Thymus (tissue), 11 donors: ENCODE data around the gene B4GALNT3. TPM values are rescaled to one million over a fixed set of nuclear protein-coding genes. Genes with fewer than 3 reads are reported as not detected.

ENCODE experiments used
- DNase-seq, 9 donors: peaks; one replicate each; pipeline ENCODE4 v3.0.0-alpha.2; 2013; ENCODE audit warnings: low spot score in 9 of 9, low read depth in 6 of 9, missing footprints in 1 of 9
- H3K27ac ChIP-seq, 2 donors: one replicate each; pipeline ENCODE4 v1.5.1; 2013; ENCODE audit warnings: control low read depth in 1 of 2, low read depth in 1 of 2, low read length in 1 of 2, mild to moderate bottlenecking in 1 of 2, moderate library complexity in 1 of 2
- H3K27me3 ChIP-seq, 2 donors: one replicate each; pipeline ENCODE4 v1.5.1; 2013; ENCODE audit warnings: low read length in 1 of 2; ENCODE audit not compliant: control insufficient read depth in 2 of 2, insufficient read depth in 1 of 2
- H3K36me3 ChIP-seq, 2 donors: one replicate each; pipeline ENCODE4 v1.5.1; 2013; ENCODE audit warnings: low read length in 1 of 2, mild to moderate bottlenecking in 1 of 2, moderate library complexity in 1 of 2; ENCODE audit not compliant: control insufficient read depth in 2 of 2, insufficient read depth in 2 of 2
- H3K4me1 ChIP-seq, 2 donors: one replicate each; pipeline ENCODE4 v1.5.1; 2013; ENCODE audit warnings: low read length in 2 of 2; ENCODE audit not compliant: control insufficient read depth in 2 of 2, insufficient read depth in 2 of 2
- H3K4me3 ChIP-seq, 2 donors: one replicate each; pipeline ENCODE4 v1.5.1; 2013; ENCODE audit warnings: low read length in 2 of 2, control low read depth in 1 of 2, mild to moderate bottlenecking in 1 of 2
- H3K9me3 ChIP-seq, 2 donors: one replicate each; pipeline ENCODE4 v1.5.1; 2013; ENCODE audit warnings: low read length in 1 of 2, mild to moderate bottlenecking in 1 of 2; ENCODE audit not compliant: control insufficient read depth in 2 of 2, insufficient read depth in 1 of 2
- WGBS: extraction: QIAGEN DNeasy Blood & Tissue Kit; methylation state at CpG from one replicate; pipeline ENCODE4 v1.1.7; 2013; 5-methylcytosine and 5-hydroxymethylcytosine counted together
- polyA plus RNA-seq: library from polyadenylated mRNA; stranded (reverse); fragments of 200-250 nt; gene quantifications from one replicate; pipeline ENCODE4 v1.2.3, GENCODE V29; 2013
- total RNA-seq: library from RNA; stranded (reverse); fragments of 120-200 nt; gene quantifications from one replicate; pipeline ENCODE4 v1.2.4, GENCODE V29; 2013
- donor health status: healthy.

The B4GALNT3 gene
- total and polyA plus RNA-seq, 2 donors, result 3.1 to 6.3 TPM

- Histone ChIP-seq H3K27ac (peak overlapping the region in 1 of 2 donors; percentile 21), H3K36me3 (no peaks in the 10 kb centered on the region), H3K9me3 (peaks cover 0 to 3% of the 10 kb centered on the region in 2 donors), H3K4me1 (peaks cover 9 to 17% of the 10 kb centered on the region in 2 donors), H3K4me3 (no peak overlapping the region), H3K27me3 (peaks cover 0 to 39% of the 10 kb centered on the region in 2 donors)
- peak in 2 of 9 donors; percentile 49 to 78 for DNase-seq
- 30% methylated on average over 10 of the region's 10 CpGs for WGBS
Measured at GRCh38 chr12:538731-539539, 79.2 kb downstream of the B4GALNT3 start.

- H3K36me3 ChIP-seq, result no peaks in the 10 kb centered on the region
- 93% methylated on average over 18 of the region's 18 CpGs for WGBS
- H3K27ac ChIP-seq, result peak overlapping the region in 1 of 2 donors; percentile 47
- no peak overlapping the region for H3K4me3 ChIP-seq
- DNase-seq, result no peak
- peaks cover 0 to 44% of the 10 kb centered on the region in 2 donors for H3K27me3 ChIP-seq
- no peaks in the 10 kb centered on the region for H3K9me3 ChIP-seq
- peaks cover 9 to 17% of the 10 kb centered on the region in 2 donors for H3K4me1 ChIP-seq
Measured at GRCh38 chr12:539540-540310, 80.0 kb downstream of the B4GALNT3 start.

- Histone ChIP-seq H3K36me3 (no peaks in the 10 kb centered on the region), H3K27me3 (peaks cover 3 to 50% of the 10 kb centered on the region in 2 donors), H3K4me3 (no peak overlapping the region), H3K9me3 (no peaks in the 10 kb centered on the region), H3K4me1 (peaks cover 9 to 20% of the 10 kb centered on the region in 2 donors), H3K27ac (no peak overlapping the region)
- WGBS, result 94% methylated on average over 8 of the region's 9 CpGs
- DNase-seq, result no peak
Measured at GRCh38 chr12:541676-542324, 82.1 kb downstream of the B4GALNT3 start.

GRCh38 chr12:542395-543113, 82.8 kb downstream of the B4GALNT3 start:
- WGBS, result 88% methylated on average over 8 of the region's 8 CpGs
- peaks cover 6 to 57% of the 10 kb centered on the region in 2 donors for H3K27me3 ChIP-seq
- no peaks in the 10 kb centered on the region for H3K9me3 ChIP-seq
- no peak overlapping the region for H3K4me3 ChIP-seq
- peaks cover 9 to 27% of the 10 kb centered on the region in 2 donors for H3K4me1 ChIP-seq
- no peaks in the 10 kb centered on the region for H3K36me3 ChIP-seq
- DNase-seq, result no peak
- H3K27ac ChIP-seq, result no peak overlapping the region

- no peak for DNase-seq
- Histone ChIP-seq H3K9me3 (no peaks in the 10 kb centered on the region), H3K36me3 (no peaks in the 10 kb centered on the region), H3K27ac (no peak overlapping the region), H3K4me1 (peaks cover 9 to 27% of the 10 kb centered on the region in 2 donors), H3K27me3 (peaks cover 6 to 62% of the 10 kb centered on the region in 2 donors), H3K4me3 (no peak overlapping the region)
- 88% methylated on average over 8 of the region's 9 CpGs for WGBS
Measured at GRCh38 chr12:543114-543451, 83.3 kb downstream of the B4GALNT3 start.

GRCh38 chr12:544142-544541, 84.4 kb downstream of the B4GALNT3 start:
- H3K4me1 ChIP-seq, result peaks cover 7 to 30% of the 10 kb centered on the region in 2 donors
- DNase-seq, result no peak
- peaks cover 9 to 61% of the 10 kb centered on the region in 2 donors for H3K27me3 ChIP-seq
- H3K27ac ChIP-seq, result no peak overlapping the region
- no peak overlapping the region for H3K4me3 ChIP-seq
- 97% methylated on average over 8 of the region's 8 CpGs for WGBS
- H3K9me3 ChIP-seq, result no peaks in the 10 kb centered on the region
- no peaks in the 10 kb centered on the region for H3K36me3 ChIP-seq

- Histone ChIP-seq H3K9me3 (no peaks in the 10 kb centered on the region), H3K27ac (no peak overlapping the region), H3K4me3 (no peak overlapping the region), H3K4me1 (peaks cover 2 to 28% of the 10 kb centered on the region in 2 donors), H3K36me3 (no peaks in the 10 kb centered on the region), H3K27me3 (peaks cover 10 to 65% of the 10 kb centered on the region in 2 donors)
- no peak for DNase-seq
- WGBS, result 84% methylated on average over 9 of the region's 9 CpGs
Measured at GRCh38 chr12:544941-545635, 85.3 kb downstream of the B4GALNT3 start.

- Histone ChIP-seq H3K9me3 (no peaks in the 10 kb centered on the region), H3K27ac (no peak overlapping the region), H3K36me3 (no peaks in the 10 kb centered on the region), H3K4me1 (peaks cover 8 to 34% of the 10 kb centered on the region in 2 donors), H3K27me3 (peaks cover 10 to 63% of the 10 kb centered on the region in 2 donors), H3K4me3 (no peak overlapping the region)
- no peak for DNase-seq
- WGBS, result 78% methylated on average over 6 of the region's 6 CpGs
Measured at GRCh38 chr12:545835-546234, 86.1 kb downstream of the B4GALNT3 start.
